Endothelial cell of umbilical vein (primary cell): ENCODE data around the gene GPR162. TPM values are rescaled to one million over a fixed set of nuclear protein-coding genes. Genes with fewer than 3 reads are reported as not detected.

Experiments used
- BruUV-seq: library from RNA; stranded (reverse); fragments of 400-500 nt; replicated peaks from 2 replicates; lab custom pipeline; 2021; lab: Mats Ljungman, UMichigan
- CTCF ChIA-PET: fragments of 300-600, 350-600 bp; sonication (Branson Sonifier 250); formaldehyde crosslinking; loops from one replicate; lab custom pipeline; 2021; ENCODE audit warnings: antibody characterized with exemption, inconsistent platforms; lab: Charles Lee
- POLR2A ChIA-PET: fragments of 300-600, 350-600 bp; sonication (Branson Sonifier 250); formaldehyde crosslinking; loops from one replicate; lab custom pipeline; 2021; ENCODE audit warnings: antibody characterized with exemption, inconsistent platforms; lab: Charles Lee
- DNase-seq: peaks from one replicate; pipeline ENCODE4 v3.0.0-alpha.2; 2011; ENCODE audit warnings: low read depth, low spot score
- FAIRE-seq: peaks from 2 replicates; lab custom pipeline; 2011; peaks lifted over from hg19 to GRCh38; lab: Jason Lieb, UNC
- H2AFZ ChIP-seq: 2 replicates; pipeline ENCODE4 v1.6.0; 2012; ENCODE audit warnings: low read depth, low read length, control low read depth, inconsistent platforms
- H3K27ac ChIP-seq: 2 replicates; pipeline ENCODE4 v1.5.1; 2011; ENCODE audit warnings: low read depth, mild to moderate bottlenecking, control low read depth, low read length, moderate library complexity; ENCODE audit not compliant: insufficient read depth
- H3K27me3 ChIP-seq, 2 experiments: 2 replicates each; pipeline versions ENCODE4 v1.6.0 to v1.6.1; 2011; ENCODE audit warnings: low read length in 2 of 2, mixed read lengths in 1 of 2; ENCODE audit not compliant: control insufficient read depth in 2 of 2, insufficient read depth in 2 of 2
- H3K36me3 ChIP-seq, 2 experiments: 2 replicates in 1 of 2; 3 replicates in 1 of 2; pipeline ENCODE4 v1.5.1; 2011; ENCODE audit warnings: low read length in 2 of 2, mild to moderate bottlenecking in 1 of 2, moderate library complexity in 1 of 2; ENCODE audit not compliant: control insufficient read depth in 2 of 2, insufficient read depth in 2 of 2; ENCODE audit errors: extremely low read depth in 1 of 2
- H3K4me1 ChIP-seq: 3 replicates; pipeline ENCODE4 v1.5.1; 2011; ENCODE audit warnings: mild to moderate bottlenecking, low read length; ENCODE audit not compliant: control insufficient read depth, insufficient read depth; ENCODE audit errors: extremely low read depth
- H3K4me2 ChIP-seq: 2 replicates; pipeline ENCODE4 v1.6.1; 2011; ENCODE audit warnings: low read length, control low read depth, mixed read lengths; ENCODE audit not compliant: insufficient read depth
- H3K4me3 ChIP-seq, 3 experiments: fragments of 200-600 bp in 1 of 3; sonication (generic), shearing (Covaris generic) in 1 of 3; replicated peaks in 1 of 3; 2 replicates each; pipeline ENCODE4 v1.5.1; 2011 to 2016; ENCODE audit warnings: control low read depth in 3 of 3, low read length in 3 of 3, mild to moderate bottlenecking in 2 of 3, inconsistent platforms in 1 of 3, low read depth in 1 of 3, moderate library complexity in 1 of 3; ENCODE audit not compliant: insufficient read depth in 1 of 3
- H3K79me2 ChIP-seq: 2 replicates; pipeline ENCODE4 v1.6.0; 2012; ENCODE audit warnings: low read length, inconsistent platforms; ENCODE audit not compliant: control insufficient read depth, insufficient read depth
- H3K9ac ChIP-seq: replicated peaks from 2 replicates; pipeline ENCODE3; 2011; ENCODE audit warnings: low read length, control low read depth; ENCODE audit not compliant: insufficient read depth; ENCODE audit errors: extremely low read depth
- H3K9me1 ChIP-seq: replicated peaks from 3 replicates; pipeline ENCODE4 v1.6.0; 2011; ENCODE audit warnings: mild to moderate bottlenecking, low read length; ENCODE audit not compliant: control insufficient read depth, insufficient read depth; ENCODE audit errors: extremely low read depth
- H3K9me3 ChIP-seq: replicated peaks from 2 replicates; pipeline ENCODE4 v1.5.1; 2012; ENCODE audit warnings: low read length, inconsistent platforms; ENCODE audit not compliant: control insufficient read depth, insufficient read depth
- H4K20me1 ChIP-seq: replicated peaks from 2 replicates; pipeline ENCODE3; 2011; ENCODE audit warnings: mild to moderate bottlenecking, low read length; ENCODE audit not compliant: control insufficient read depth, insufficient read depth; ENCODE audit errors: extremely low read depth
- EZH2 ChIP-seq: IDR thresholded peaks from 2 replicates; pipeline ENCODE4 v1.6.1; 2012; ENCODE audit warnings: borderline replicate concordance, low read depth, mild to moderate bottlenecking, moderate library complexity, low read length, inconsistent platforms; ENCODE audit not compliant: severe bottlenecking
- FOS ChIP-seq: IDR thresholded peaks from 2 replicates; pipeline ENCODE4 v1.6.1; 2011; ENCODE audit warnings: mild to moderate bottlenecking, low read length, moderate library complexity, borderline replicate concordance; ENCODE audit not compliant: insufficient read depth
- GATA2 ChIP-seq: IDR thresholded peaks from 2 replicates; pipeline ENCODE4 v1.7.0; 2011; ENCODE audit warnings: low read depth, mild to moderate bottlenecking, moderate library complexity, mixed read lengths, low read length; ENCODE audit not compliant: insufficient read length, insufficient read depth
- JUN ChIP-seq: IDR thresholded peaks from 2 replicates; pipeline ENCODE4 v1.6.1; 2011; ENCODE audit warnings: borderline replicate concordance, low read depth; ENCODE audit not compliant: insufficient read length, insufficient read depth
- POLR2AphosphoS5 ChIP-seq: IDR thresholded peaks from 2 replicates; pipeline ENCODE4 v1.6.1; 2012; ENCODE audit warnings: low read depth, mild to moderate bottlenecking, control low read depth, low read length, moderate library complexity; ENCODE audit not compliant: insufficient read depth
- dilution Hi-C: fragments of 300-500 bp; cut with MboI; formaldehyde crosslinking; loops from one replicate; pipeline ENCODE4 v1.15.0; 2019; ENCODE audit warnings: low sequenced_read_pairs; ENCODE audit not compliant: extremely low pct_ligation_motif_present
- intact Hi-C: fragments of 100-400 bp; cut with micrococcal nuclease; formaldehyde crosslinking; loops from one replicate; pipeline ENCODE4 v1.10.0; 2022
- polyA plus RNA-seq, 4 experiments: library from polyadenylated mRNA; depleted of rRNA in 3 of 4; stranded (reverse) in 3 of 4; unstranded in 1 of 4; fragments of >200 nt; gene quantifications; 2 replicates each; pipeline versions ENCODE4 v1.2.1 to v1.2.3, GENCODE V29; 2011 to 2012; ENCODE audit warnings: missing spikeins in 1 of 4
- total RNA-seq: library from RNA; stranded (reverse); gene quantifications from 2 replicates; pipeline ENCODE4 v1.2.3, GENCODE V29; 2021
- TF ChIP-seq, protein P1 (sequence below), 2 donors: IDR thresholded peaks; 1 replicate in 1 of 2; 2 replicates in 1 of 2; pipeline ENCODE4 v1.5.1; 2011; ENCODE audit warnings: low read length in 2 of 2, mild to moderate bottlenecking in 2 of 2, moderate library complexity in 2 of 2, control low read depth in 1 of 2, inconsistent platforms in 1 of 2, low read depth in 1 of 2; ENCODE audit not compliant: insufficient read depth in 1 of 2; ENCODE audit errors: extremely low read depth in 1 of 2
- TF ChIP-seq, protein P2 (sequence below): IDR thresholded peaks from 2 replicates; pipeline ENCODE4 v1.6.1; 2011; ENCODE audit not compliant: insufficient read depth, insufficient read length

GPR162 gene
- total and polyA plus RNA-seq, 2 donors (not counting 3 experiments of a cell fraction or from before 2014, with no cell fraction given): 9.7 to 13.7 TPM

DNA sequence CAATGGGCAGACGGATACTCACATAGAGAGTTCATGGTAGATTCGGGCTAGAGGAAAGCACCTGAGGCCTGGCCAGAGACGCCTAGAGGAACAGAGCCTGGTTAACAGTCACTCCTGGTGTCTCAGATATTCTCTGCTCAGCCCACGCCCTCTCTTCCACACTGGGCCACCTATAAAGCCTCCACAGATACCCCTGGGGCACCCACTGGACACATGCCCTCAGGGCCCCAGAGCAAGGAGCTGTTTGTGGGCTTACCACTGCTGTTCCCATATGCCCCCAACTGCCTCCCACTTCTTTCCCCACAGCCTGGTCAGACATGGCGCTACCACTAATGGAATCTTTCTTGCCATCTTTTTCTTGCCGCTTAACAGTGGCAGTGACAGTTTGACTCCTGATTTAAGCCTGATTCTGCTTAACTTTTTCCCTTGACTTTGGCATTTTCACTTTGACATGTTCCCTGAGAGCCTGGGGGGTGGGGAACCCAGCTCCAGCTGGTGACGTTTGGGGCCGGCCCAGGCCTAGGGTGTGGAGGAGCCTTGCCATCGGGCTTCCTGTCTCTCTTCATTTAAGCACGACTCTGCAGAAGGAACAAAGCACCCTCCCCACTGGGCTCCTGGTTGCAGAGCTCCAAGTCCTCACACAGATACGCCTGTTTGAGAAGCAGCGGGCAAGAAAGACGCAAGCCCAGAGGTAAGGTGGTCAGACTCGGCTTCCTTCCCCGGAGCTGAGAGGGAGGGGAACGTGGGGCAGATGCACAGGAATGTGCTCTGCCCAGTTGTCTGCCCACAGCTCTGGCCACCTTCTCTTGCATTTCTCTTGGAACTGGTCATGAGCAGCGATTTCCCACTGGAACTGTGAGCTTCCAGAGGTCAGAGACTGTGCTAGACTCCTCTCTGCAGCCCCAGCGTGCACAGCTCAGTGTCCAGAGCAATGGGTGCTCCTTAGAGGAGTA, 32.4 kb upstream of the GPR162 start, which contains the start of gene CD4:
Gene CD4, plus strand, starts transcription at position 557 of the 953 bp plus-strand sequence. CDS start 10,611 bp downstream, outside the sequence.
- Histone ChIP-seq H3K4me3 (no peak within 1 kb of the TSS), H3K36me3 (no peaks in the 10 kb centered on the region), H3K9ac (no peak within 1 kb of the TSS), H3K9me1 (no peaks in the 10 kb centered on the region), H3K27ac (no peak within 1 kb of the TSS), H2AFZ (no peak within 1 kb of the TSS), H3K9me3 (no peaks in the 10 kb centered on the region), H4K20me1 (no peaks in the 10 kb centered on the region), H3K4me2 (no peak within 1 kb of the TSS), H3K79me2 (no peaks in the 10 kb centered on the region), H3K27me3 (peaks cover 3 to 5% of the 10 kb centered on the region in 2 experiments), H3K4me1 (no peaks in the 10 kb centered on the region)
- no peak for FAIRE-seq
- POLR2A ChIA-PET: no interaction called here
- dilution Hi-C loops (no loop called here), intact Hi-C loops (no loop called here)
- no peak for TF ChIP-seq JUN
- TF ChIP-seq POLR2AphosphoS5: no peak
- DNase-seq: no peak
- no TSS peak for BruUV-seq
- CTCF ChIA-PET: interaction anchor here (1.2 to 2.3 kb wide), 2 partner anchors 36 kb away, joined by 6 to 9 read pairs; partner anchors contain the start of gene MLF2

- BruUV-seq: no TSS peak
- dilution Hi-C loops: no loop called here
These were observed 31.0 kb upstream of the GPR162 start for GRCh38 chr12:6790496-6791150.

More at GRCh38 chr12:6790496-6791150, 31.0 kb upstream of the GPR162 start:
- no peak for DNase-seq
- no peaks in the 10 kb centered on the region for H3K79me2 ChIP-seq
- H3K4me2 ChIP-seq: no peak overlapping the region
- ChIA-PET CTCF (no interaction called here), POLR2A (no interaction called here)
- no peak overlapping the region for H2AFZ ChIP-seq
- H3K9ac ChIP-seq: no peak overlapping the region
- H3K27ac ChIP-seq: no peak overlapping the region
- no peaks in the 10 kb centered on the region for H4K20me1 ChIP-seq
- peaks cover 5 to 7% of the 10 kb centered on the region in 2 experiments for H3K27me3 ChIP-seq
- H3K9me3 ChIP-seq: no peaks in the 10 kb centered on the region
- H3K4me3 ChIP-seq: no peak overlapping the region
- TF ChIP-seq FOS (no peak), POLR2AphosphoS5 (no peak), GATA2 (no peak), EZH2 (no peak)
- TF ChIP-seq, protein P1, sequence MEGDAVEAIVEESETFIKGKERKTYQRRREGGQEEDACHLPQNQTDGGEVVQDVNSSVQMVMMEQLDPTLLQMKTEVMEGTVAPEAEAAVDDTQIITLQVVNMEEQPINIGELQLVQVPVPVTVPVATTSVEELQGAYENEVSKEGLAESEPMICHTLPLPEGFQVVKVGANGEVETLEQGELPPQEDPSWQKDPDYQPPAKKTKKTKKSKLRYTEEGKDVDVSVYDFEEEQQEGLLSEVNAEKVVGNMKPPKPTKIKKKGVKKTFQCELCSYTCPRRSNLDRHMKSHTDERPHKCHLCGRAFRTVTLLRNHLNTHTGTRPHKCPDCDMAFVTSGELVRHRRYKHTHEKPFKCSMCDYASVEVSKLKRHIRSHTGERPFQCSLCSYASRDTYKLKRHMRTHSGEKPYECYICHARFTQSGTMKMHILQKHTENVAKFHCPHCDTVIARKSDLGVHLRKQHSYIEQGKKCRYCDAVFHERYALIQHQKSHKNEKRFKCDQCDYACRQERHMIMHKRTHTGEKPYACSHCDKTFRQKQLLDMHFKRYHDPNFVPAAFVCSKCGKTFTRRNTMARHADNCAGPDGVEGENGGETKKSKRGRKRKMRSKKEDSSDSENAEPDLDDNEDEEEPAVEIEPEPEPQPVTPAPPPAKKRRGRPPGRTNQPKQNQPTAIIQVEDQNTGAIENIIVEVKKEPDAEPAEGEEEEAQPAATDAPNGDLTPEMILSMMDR (IDR thresholded peaks at IDR 0.05; ENCODE audit: extremely low read depth in 1 of 2, insufficient read depth in 1 of 2, low read depth in 1 of 2, low read length in 2 of 2): no peak
- TF ChIP-seq, protein P2, sequence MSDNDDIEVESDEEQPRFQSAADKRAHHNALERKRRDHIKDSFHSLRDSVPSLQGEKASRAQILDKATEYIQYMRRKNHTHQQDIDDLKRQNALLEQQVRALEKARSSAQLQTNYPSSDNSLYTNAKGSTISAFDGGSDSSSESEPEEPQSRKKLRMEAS: no peak
- intact Hi-C loops: no loop called here
- no peaks in the 10 kb centered on the region for H3K36me3 ChIP-seq
- FAIRE-seq: no peak
- no peaks in the 10 kb centered on the region for H3K4me1 ChIP-seq
- H3K9me1 ChIP-seq: no peaks in the 10 kb centered on the region
